Fibroblast of lung (primary cell): Measurements from ENCODE around the gene FAM43A. TPM values are rescaled to one million over a fixed set of nuclear protein-coding genes. Genes with fewer than 3 reads are reported as not detected.

Experiments
- DNase-seq, 2 donors: peaks; one replicate each; pipeline versions ENCODE4 v3.0.0 to v3.0.0-alpha.2; 2010; ENCODE audit warnings: low read depth in 2 of 2
- H2AFZ ChIP-seq: 2 replicates; pipeline ENCODE4 v1.5.1; 2012; ENCODE audit warnings: low read length, control low read depth, inconsistent platforms
- H3K27ac ChIP-seq: 2 replicates; pipeline ENCODE4 v1.5.1; 2011; ENCODE audit warnings: low read length, control low read depth; ENCODE audit not compliant: insufficient read depth
- H3K27me3 ChIP-seq: 2 replicates; pipeline ENCODE4 v1.5.1; 2011; ENCODE audit warnings: mild to moderate bottlenecking, low read length; ENCODE audit not compliant: control insufficient read depth, insufficient read depth
- H3K36me3 ChIP-seq: 2 replicates; pipeline ENCODE4 v1.5.1; 2011; ENCODE audit warnings: low read length; ENCODE audit not compliant: control insufficient read depth, insufficient read depth
- H3K4me1 ChIP-seq: 2 replicates; pipeline ENCODE4 v1.5.1; 2011; ENCODE audit warnings: low read length; ENCODE audit not compliant: control insufficient read depth, insufficient read depth; ENCODE audit errors: extremely low read depth
- H3K4me2 ChIP-seq: 2 replicates; pipeline ENCODE4 v1.5.1; 2011; ENCODE audit warnings: low read length, control low read depth; ENCODE audit not compliant: insufficient read depth; ENCODE audit errors: extremely low read depth
- H3K4me3 ChIP-seq, 4 experiments: fragments of 200-600 bp in 1 of 4; sonication (generic) in 1 of 4; replicated peaks in 1 of 4; 2 replicates each; pipeline ENCODE4 v1.5.1; 2011 to 2016; ENCODE audit warnings: low read length in 4 of 4, low read depth in 3 of 4, mild to moderate bottlenecking in 3 of 4, control low read depth in 2 of 4, inconsistent platforms in 1 of 4, mixed read lengths in 1 of 4; ENCODE audit not compliant: insufficient read depth in 1 of 4; ENCODE audit errors: control extremely low read depth in 1 of 4
- H3K79me2 ChIP-seq: 2 replicates; pipeline ENCODE4 v1.5.1; 2012; ENCODE audit warnings: mild to moderate bottlenecking, low read length, inconsistent platforms; ENCODE audit not compliant: control insufficient read depth, insufficient read depth
- H3K9ac ChIP-seq: 2 replicates; pipeline ENCODE4 v1.5.1; 2011; ENCODE audit warnings: mild to moderate bottlenecking, low read length, control low read depth; ENCODE audit not compliant: insufficient read depth
- H3K9me3 ChIP-seq: 2 replicates; pipeline ENCODE4 v1.5.1; 2012; ENCODE audit warnings: low read depth, low read length; ENCODE audit not compliant: control insufficient read depth, insufficient read depth
- H4K20me1 ChIP-seq: 2 replicates; pipeline ENCODE4 v1.5.1; 2011; ENCODE audit warnings: low read length; ENCODE audit not compliant: control insufficient read depth, insufficient read depth; ENCODE audit errors: extremely low read depth
- EZH2 ChIP-seq: IDR thresholded peaks from 2 replicates; pipeline ENCODE4 v1.5.1; 2012; ENCODE audit warnings: low read length, control low read depth, mild to moderate bottlenecking; ENCODE audit errors: missing control alignments
- polyA plus RNA-seq, 2 donors: library from polyadenylated mRNA; depleted of rRNA in 1 of 2; stranded (reverse) in 1 of 2; unstranded in 1 of 2; fragments of >200 nt; gene quantifications; 2 replicates each; pipeline ENCODE4 v1.2.1, GENCODE V29; 2011 to 2012; ENCODE audit warnings: missing spikeins in 1 of 2
- total RNA-seq: library from RNA; depleted of rRNA; stranded (reverse); fragments of >200 nt; gene quantifications from 2 replicates; pipeline ENCODE4 v1.2.1, GENCODE V29; 2014
- TF ChIP-seq, protein P1 (sequence below), 2 donors: IDR thresholded peaks in 1 of 2; conservative IDR thresholded peaks in 1 of 2; 1 replicate in 1 of 2; 2 replicates in 1 of 2; pipeline ENCODE4 v1.5.1; 2011 to 2012; ENCODE audit warnings: low read length in 2 of 2, control low read depth in 1 of 2, inconsistent platforms in 1 of 2, low read depth in 1 of 2, mild to moderate bottlenecking in 1 of 2

The FAM43A gene
- total and polyA plus RNA-seq, 2 donors (not counting 1 experiment from before 2014, with no cell fraction given) = 3.2 to 8.8 TPM

DNA sequence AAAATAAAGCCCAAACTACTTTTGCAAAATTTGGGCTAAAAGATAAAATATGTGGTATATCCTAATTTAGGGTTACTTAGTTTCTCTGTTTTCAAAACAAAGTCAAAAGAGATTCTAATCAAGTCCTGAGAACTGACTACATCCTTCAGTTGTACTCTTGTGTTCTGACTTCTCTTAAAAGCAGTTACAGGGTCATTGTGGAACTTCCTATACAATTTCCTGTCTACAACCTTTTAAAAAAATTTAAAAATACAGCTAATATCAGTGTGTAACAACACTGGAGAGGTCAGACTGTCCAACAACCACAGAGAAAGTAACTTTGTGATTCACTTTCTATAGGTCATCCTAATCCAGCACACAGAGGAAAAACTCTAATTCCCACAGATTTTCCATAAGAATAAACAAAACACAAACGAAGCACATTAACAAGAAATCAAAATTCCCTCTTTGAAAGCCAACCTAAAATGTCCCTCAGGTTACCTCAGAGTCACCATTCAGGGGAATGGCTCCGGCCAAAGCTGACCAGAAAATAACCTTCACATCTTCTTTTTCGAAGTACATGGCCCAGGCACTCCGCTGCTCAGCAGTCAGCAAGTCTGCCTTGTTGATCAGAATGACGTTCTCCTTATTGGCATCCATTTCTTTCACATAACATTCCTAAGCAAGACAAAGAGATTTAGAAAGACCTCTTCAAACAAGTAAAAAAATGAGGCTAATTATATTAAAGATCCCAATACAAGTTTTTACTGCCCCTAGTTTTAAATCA is 27.0 kb upstream of the FAM43A start:
- TF ChIP-seq, protein P1, sequence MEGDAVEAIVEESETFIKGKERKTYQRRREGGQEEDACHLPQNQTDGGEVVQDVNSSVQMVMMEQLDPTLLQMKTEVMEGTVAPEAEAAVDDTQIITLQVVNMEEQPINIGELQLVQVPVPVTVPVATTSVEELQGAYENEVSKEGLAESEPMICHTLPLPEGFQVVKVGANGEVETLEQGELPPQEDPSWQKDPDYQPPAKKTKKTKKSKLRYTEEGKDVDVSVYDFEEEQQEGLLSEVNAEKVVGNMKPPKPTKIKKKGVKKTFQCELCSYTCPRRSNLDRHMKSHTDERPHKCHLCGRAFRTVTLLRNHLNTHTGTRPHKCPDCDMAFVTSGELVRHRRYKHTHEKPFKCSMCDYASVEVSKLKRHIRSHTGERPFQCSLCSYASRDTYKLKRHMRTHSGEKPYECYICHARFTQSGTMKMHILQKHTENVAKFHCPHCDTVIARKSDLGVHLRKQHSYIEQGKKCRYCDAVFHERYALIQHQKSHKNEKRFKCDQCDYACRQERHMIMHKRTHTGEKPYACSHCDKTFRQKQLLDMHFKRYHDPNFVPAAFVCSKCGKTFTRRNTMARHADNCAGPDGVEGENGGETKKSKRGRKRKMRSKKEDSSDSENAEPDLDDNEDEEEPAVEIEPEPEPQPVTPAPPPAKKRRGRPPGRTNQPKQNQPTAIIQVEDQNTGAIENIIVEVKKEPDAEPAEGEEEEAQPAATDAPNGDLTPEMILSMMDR (conservative IDR thresholded peaks at IDR 0.05 in 1 of 2, IDR thresholded peaks at IDR 0.05 in 1 of 2; ENCODE audit: low read depth in 1 of 2, low read length in 2 of 2) = no peak
- no peak for TF ChIP-seq EZH2
- H3K4me1 ChIP-seq = no peaks in the 10 kb centered on the region
- H3K4me3 ChIP-seq = no peak overlapping the region
- no peak for DNase-seq
- peaks cover 7% of the 10 kb centered on the region for H3K36me3 ChIP-seq
- no peaks in the 10 kb centered on the region for H3K27me3 ChIP-seq
- no peaks in the 10 kb centered on the region for H3K79me2 ChIP-seq
- no peaks in the 10 kb centered on the region for H3K9me3 ChIP-seq
- H2AFZ ChIP-seq = no peak overlapping the region
- H3K27ac ChIP-seq = no peak overlapping the region
- H3K9ac ChIP-seq = no peak overlapping the region
- no peaks in the 10 kb centered on the region for H4K20me1 ChIP-seq
- H3K4me2 ChIP-seq = no peak overlapping the region

DNA sequence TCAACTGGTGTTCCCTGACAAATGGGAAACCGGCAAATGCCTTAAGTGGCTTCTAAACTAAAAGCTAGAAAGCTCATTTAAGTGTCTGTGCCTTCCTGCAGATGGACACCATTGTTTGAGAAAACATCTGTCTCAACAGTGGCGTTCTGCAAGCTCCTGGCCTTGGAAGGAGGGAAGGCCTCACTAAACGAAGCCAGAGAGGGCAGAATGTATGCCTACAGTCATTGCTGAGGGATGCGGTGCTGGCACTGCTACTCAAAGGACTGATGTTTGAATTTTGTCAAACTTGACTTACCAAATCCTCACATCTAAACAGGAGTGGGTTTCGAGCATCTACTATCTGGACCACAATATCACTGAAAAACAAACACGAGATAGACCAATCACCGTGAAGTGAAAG is 25.9 kb upstream of the FAM43A start:
- Histone ChIP-seq H3K27ac (no peak overlapping the region), H3K9ac (no peak overlapping the region), H3K79me2 (no peaks in the 10 kb centered on the region), H2AFZ (no peak overlapping the region), H3K4me2 (no peak overlapping the region), H3K4me1 (no peaks in the 10 kb centered on the region), H3K4me3 (no peak overlapping the region), H3K36me3 (peaks cover 7% of the 10 kb centered on the region), H3K9me3 (no peaks in the 10 kb centered on the region), H4K20me1 (no peaks in the 10 kb centered on the region), H3K27me3 (no peaks in the 10 kb centered on the region)
- TF ChIP-seq EZH2 = no peak
- TF ChIP-seq, protein P1 (conservative IDR thresholded peaks at IDR 0.05 in 1 of 2, IDR thresholded peaks at IDR 0.05 in 1 of 2; ENCODE audit: low read depth in 1 of 2, low read length in 2 of 2) = no peak
- no peak for DNase-seq

DNA sequence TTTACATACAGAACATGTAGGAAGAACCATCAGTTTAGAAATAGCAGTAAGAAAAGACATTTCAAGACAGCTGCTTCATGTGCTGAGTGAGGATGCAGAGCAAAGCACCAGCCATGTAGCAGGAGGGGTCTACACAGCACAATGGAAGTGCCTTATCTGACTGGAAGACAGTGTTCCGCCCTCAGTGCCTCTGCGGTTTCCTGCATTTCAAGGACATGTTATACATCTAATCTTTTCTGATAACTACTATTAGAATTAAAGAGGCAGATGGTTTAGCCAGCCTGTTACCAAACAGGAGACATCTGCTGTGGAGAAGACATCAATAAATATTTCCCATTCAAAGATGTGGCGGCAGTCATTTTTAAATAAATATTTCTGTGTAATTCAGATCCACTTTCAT is 24.3 kb upstream of the FAM43A start:
- no peak overlapping the region for H3K4me2 ChIP-seq

More for the DNA sequence above, 24.3 kb upstream of the FAM43A start:
- Histone ChIP-seq H2AFZ (no peak overlapping the region), H3K79me2 (no peaks in the 10 kb centered on the region), H3K4me1 (no peaks in the 10 kb centered on the region), H3K36me3 (peaks cover 9% of the 10 kb centered on the region), H4K20me1 (no peaks in the 10 kb centered on the region), H3K9me3 (no peaks in the 10 kb centered on the region), H3K4me3 (no peak overlapping the region), H3K27ac (no peak overlapping the region), H3K27me3 (no peaks in the 10 kb centered on the region), H3K9ac (no peak overlapping the region)
- DNase-seq = peak in 1 of 2 donors; percentile 24
- no peak for TF ChIP-seq EZH2
- TF ChIP-seq, protein P1 (conservative IDR thresholded peaks at IDR 0.05 in 1 of 2, IDR thresholded peaks at IDR 0.05 in 1 of 2; ENCODE audit: low read depth in 1 of 2, low read length in 2 of 2) = no peak
